ENCODE results near the gene FCF1.
A peak's percentile ranks its signal among the peaks of the same experiment; 100 is the strongest.

Gene FCF1

GRCh38 chr14:74710480-74710879 lies 2.5 kb upstream of the FCF1 start:
- no peaks in the 10 kb centered on the region for H3K36me3 ChIP-seq (ENCODE audit: control insufficient read depth, insufficient read depth, low read length)
- no peak overlapping the region for H3K4me3 ChIP-seq (replicated peaks; ENCODE audit: low read depth, low read length)
- H3K27me3 ChIP-seq (replicated peaks; ENCODE audit: control insufficient read depth, insufficient read depth, low read length) = no peaks in the 10 kb centered on the region
- no peak for DNase-seq (ENCODE audit: extremely low read depth, insufficient read length)
- no peak for TF ChIP-seq CTCF (IDR thresholded peaks at IDR 0.05; ENCODE audit: insufficient read depth, low read length, poor library complexity, severe bottlenecking)

GRCh38 chr14:74711651-74712050 lies 1.3 kb upstream of the FCF1 start:
- no peak for DNase-seq (ENCODE audit: extremely low read depth, insufficient read length)
- Histone ChIP-seq H3K36me3 (ENCODE audit: control insufficient read depth, insufficient read depth, low read length) (no peaks in the 10 kb centered on the region), H3K27me3 (replicated peaks; ENCODE audit: control insufficient read depth, insufficient read depth, low read length) (no peaks in the 10 kb centered on the region), H3K4me3 (replicated peaks; ENCODE audit: low read depth, low read length) (peak overlapping the region; percentile 90)
- TF ChIP-seq CTCF (IDR thresholded peaks at IDR 0.05; ENCODE audit: insufficient read depth, low read length, poor library complexity, severe bottlenecking) = no peak

GRCh38 chr14:74713395-74713735 lies 421 bp downstream of the FCF1 start:
- Histone ChIP-seq H3K36me3 (ENCODE audit: control insufficient read depth, insufficient read depth, low read length) (no peaks in the 10 kb centered on the region; the same call in 1 of the 2 replicates), H3K27me3 (replicated peaks; ENCODE audit: control insufficient read depth, insufficient read depth, low read length) (no peaks in the 10 kb centered on the region), H3K4me3 (replicated peaks; ENCODE audit: low read depth, low read length) (peak overlapping the region; percentile 90)
- no peak for DNase-seq (ENCODE audit: extremely low read depth, insufficient read length)
- TF ChIP-seq CTCF (IDR thresholded peaks at IDR 0.05; ENCODE audit: insufficient read depth, low read length, poor library complexity, severe bottlenecking) = no peak

- Histone ChIP-seq H3K36me3 (ENCODE audit: control insufficient read depth, insufficient read depth, low read length) (peaks cover 4% of the 10 kb centered on the region), H3K27me3 (replicated peaks; ENCODE audit: control insufficient read depth, insufficient read depth, low read length) (no peaks in the 10 kb centered on the region), H3K4me3 (replicated peaks; ENCODE audit: low read depth, low read length) (no peak overlapping the region)
- DNase-seq (ENCODE audit: extremely low read depth, insufficient read length) = no peak
- no peak for TF ChIP-seq CTCF (IDR thresholded peaks at IDR 0.05; ENCODE audit: insufficient read depth, low read length, poor library complexity, severe bottlenecking)
Observed at GRCh38 chr14:74720526-74720925, 7.6 kb downstream of the FCF1 start.

GRCh38 chr14:74723134-74723533 lies 10.2 kb downstream of the FCF1 start:
- no peaks in the 10 kb centered on the region for H3K27me3 ChIP-seq (replicated peaks; ENCODE audit: control insufficient read depth, insufficient read depth, low read length)
- H3K4me3 ChIP-seq (replicated peaks; ENCODE audit: low read depth, low read length) = no peak overlapping the region
- no peak for DNase-seq (ENCODE audit: extremely low read depth, insufficient read length)
- TF ChIP-seq CTCF (IDR thresholded peaks at IDR 0.05; ENCODE audit: insufficient read depth, low read length, poor library complexity, severe bottlenecking) = no peak
- H3K36me3 ChIP-seq (ENCODE audit: control insufficient read depth, insufficient read depth, low read length) = peaks cover 4% of the 10 kb centered on the region

- peaks cover 8% of the 10 kb centered on the region for H3K36me3 ChIP-seq (ENCODE audit: control insufficient read depth, insufficient read depth, low read length)
- no peak overlapping the region for H3K4me3 ChIP-seq (replicated peaks; ENCODE audit: low read depth, low read length)
- H3K27me3 ChIP-seq (replicated peaks; ENCODE audit: control insufficient read depth, insufficient read depth, low read length) = no peaks in the 10 kb centered on the region
- no peak for TF ChIP-seq CTCF (IDR thresholded peaks at IDR 0.05; ENCODE audit: insufficient read depth, low read length, poor library complexity, severe bottlenecking)
- DNase-seq (ENCODE audit: extremely low read depth, insufficient read length) = no peak
Observed at GRCh38 chr14:74732387-74732786, 19.4 kb downstream of the FCF1 start.
